Measurements from ENCODE around the gene CYP4F22. TPM values are rescaled to one million over a fixed set of nuclear protein-coding genes. Genes with fewer than 3 reads are reported as not detected.

The CYP4F22 gene
- total RNA-seq, 1 donor from 2014 or later = not detected

- H3K9me3 Mint-ChIP-seq = peaks cover 6% of the 10 kb centered on the region
- H3K27ac Mint-ChIP-seq = no peak overlapping the region
- no peak for TF ChIP-seq CTCF (conservative IDR thresholded peaks at IDR 0.05)
- no peaks in the 10 kb centered on the region for H3K4me1 Mint-ChIP-seq (ENCODE audit: unreplicated experiment)
- no peaks in the 10 kb centered on the region for H3K36me3 Mint-ChIP-seq
- no peak overlapping the region for H3K4me3 Mint-ChIP-seq
- H3K27me3 Mint-ChIP-seq = no peaks in the 10 kb centered on the region
- no peak for DNase-seq (ENCODE audit: extremely low spot score, unreplicated experiment)
Observed at GRCh38 chr19:15516363-15516762, 8.0 kb downstream of the CYP4F22 start.

GRCh38 chr19:15517778-15518177 lies 9.5 kb downstream of the CYP4F22 start:
- no peak overlapping the region for H3K27ac Mint-ChIP-seq
- TF ChIP-seq CTCF (conservative IDR thresholded peaks at IDR 0.05) = no peak
- H3K4me1 Mint-ChIP-seq (ENCODE audit: unreplicated experiment) = no peaks in the 10 kb centered on the region
- peaks cover 6% of the 10 kb centered on the region for H3K9me3 Mint-ChIP-seq
- H3K4me3 Mint-ChIP-seq = no peak overlapping the region
- no peak for DNase-seq (ENCODE audit: extremely low spot score, unreplicated experiment)
- H3K36me3 Mint-ChIP-seq = no peaks in the 10 kb centered on the region
- no peaks in the 10 kb centered on the region for H3K27me3 Mint-ChIP-seq

GRCh38 chr19:15519433-15519976 lies 11.2 kb downstream of the CYP4F22 start:
- H3K27me3 Mint-ChIP-seq = no peaks in the 10 kb centered on the region
- H3K36me3 Mint-ChIP-seq = no peaks in the 10 kb centered on the region
- H3K9me3 Mint-ChIP-seq = peaks cover 6% of the 10 kb centered on the region
- H3K4me1 Mint-ChIP-seq (ENCODE audit: unreplicated experiment) = no peaks in the 10 kb centered on the region
- no peak for TF ChIP-seq CTCF (conservative IDR thresholded peaks at IDR 0.05)
- DNase-seq (ENCODE audit: extremely low spot score, unreplicated experiment) = no peak
- H3K4me3 Mint-ChIP-seq = no peak overlapping the region
- no peak overlapping the region for H3K27ac Mint-ChIP-seq

- no peak for DNase-seq (ENCODE audit: extremely low spot score, unreplicated experiment)
- no peak overlapping the region for H3K27ac Mint-ChIP-seq
- H3K9me3 Mint-ChIP-seq = no peaks in the 10 kb centered on the region
- H3K27me3 Mint-ChIP-seq = no peaks in the 10 kb centered on the region
- no peaks in the 10 kb centered on the region for H3K4me1 Mint-ChIP-seq (ENCODE audit: unreplicated experiment)
- TF ChIP-seq CTCF (conservative IDR thresholded peaks at IDR 0.05) = no peak
- H3K4me3 Mint-ChIP-seq = no peak overlapping the region
- H3K36me3 Mint-ChIP-seq = no peaks in the 10 kb centered on the region
Observed at GRCh38 chr19:15524781-15525180, 16.5 kb downstream of the CYP4F22 start.

- Mint-ChIP-seq H3K36me3 (no peaks in the 10 kb centered on the region), H3K4me1 (ENCODE audit: unreplicated experiment) (no peaks in the 10 kb centered on the region), H3K27me3 (no peaks in the 10 kb centered on the region), H3K4me3 (no peak overlapping the region), H3K27ac (no peak overlapping the region), H3K9me3 (no peaks in the 10 kb centered on the region)
- no peak for TF ChIP-seq CTCF (conservative IDR thresholded peaks at IDR 0.05)
- no peak for DNase-seq (ENCODE audit: extremely low spot score, unreplicated experiment)
Observed at GRCh38 chr19:15525291-15525690, 17.0 kb downstream of the CYP4F22 start.

GRCh38 chr19:15526408-15526807 lies 18.1 kb downstream of the CYP4F22 start:
- no peaks in the 10 kb centered on the region for H3K27me3 Mint-ChIP-seq
- no peak for DNase-seq (ENCODE audit: extremely low spot score, unreplicated experiment)
- TF ChIP-seq CTCF (conservative IDR thresholded peaks at IDR 0.05) = no peak
- no peaks in the 10 kb centered on the region for H3K9me3 Mint-ChIP-seq
- no peaks in the 10 kb centered on the region for H3K36me3 Mint-ChIP-seq
- no peaks in the 10 kb centered on the region for H3K4me1 Mint-ChIP-seq (ENCODE audit: unreplicated experiment)
- H3K27ac Mint-ChIP-seq = no peak overlapping the region
- no peak overlapping the region for H3K4me3 Mint-ChIP-seq

All from type B pancreatic cell (in vitro differentiated cells).